ENCODE results near the gene SLC35F3.

DNA sequence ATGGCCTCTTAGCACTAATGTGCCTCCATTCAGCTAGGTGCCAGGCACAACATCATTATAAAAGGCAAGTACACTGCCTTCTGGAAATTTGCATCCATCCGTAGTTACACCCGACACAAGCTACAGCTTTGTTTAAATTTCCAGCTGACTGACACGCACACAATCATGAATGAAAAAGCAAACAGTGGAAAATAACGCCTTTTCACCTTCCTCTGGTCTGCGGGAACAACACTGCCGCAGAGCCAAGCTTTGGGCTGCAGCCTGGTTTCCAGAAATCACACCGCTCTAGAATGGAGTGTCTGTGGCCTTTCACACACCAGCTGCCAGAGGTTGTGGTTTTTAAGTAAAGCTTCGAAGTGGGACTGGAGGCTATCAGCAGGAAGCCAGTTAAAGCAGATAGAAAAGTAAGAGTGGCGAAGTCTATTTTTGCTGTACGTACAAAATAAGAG, 326.0 kb downstream of the SLC35F3 start:
- TF ChIP-seq, protein P1, sequence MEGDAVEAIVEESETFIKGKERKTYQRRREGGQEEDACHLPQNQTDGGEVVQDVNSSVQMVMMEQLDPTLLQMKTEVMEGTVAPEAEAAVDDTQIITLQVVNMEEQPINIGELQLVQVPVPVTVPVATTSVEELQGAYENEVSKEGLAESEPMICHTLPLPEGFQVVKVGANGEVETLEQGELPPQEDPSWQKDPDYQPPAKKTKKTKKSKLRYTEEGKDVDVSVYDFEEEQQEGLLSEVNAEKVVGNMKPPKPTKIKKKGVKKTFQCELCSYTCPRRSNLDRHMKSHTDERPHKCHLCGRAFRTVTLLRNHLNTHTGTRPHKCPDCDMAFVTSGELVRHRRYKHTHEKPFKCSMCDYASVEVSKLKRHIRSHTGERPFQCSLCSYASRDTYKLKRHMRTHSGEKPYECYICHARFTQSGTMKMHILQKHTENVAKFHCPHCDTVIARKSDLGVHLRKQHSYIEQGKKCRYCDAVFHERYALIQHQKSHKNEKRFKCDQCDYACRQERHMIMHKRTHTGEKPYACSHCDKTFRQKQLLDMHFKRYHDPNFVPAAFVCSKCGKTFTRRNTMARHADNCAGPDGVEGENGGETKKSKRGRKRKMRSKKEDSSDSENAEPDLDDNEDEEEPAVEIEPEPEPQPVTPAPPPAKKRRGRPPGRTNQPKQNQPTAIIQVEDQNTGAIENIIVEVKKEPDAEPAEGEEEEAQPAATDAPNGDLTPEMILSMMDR (IDR thresholded peaks at IDR 0.05) = no peak
- no peak for TF ChIP-seq POLR2A (IDR thresholded peaks at IDR 0.05)
